KMS-11 (cell line): ENCODE data around the gene RHD.
A peak's percentile ranks its signal among the peaks of the same experiment; 100 is the strongest.
"Not testable (repeated sequence)": the region's sequence is repeated elsewhere in the genome, so short reads cannot be mapped to it uniquely, and the experiment has no call there.

ENCODE experiments used
- H2AFZ ChIP-seq: fragments of 200-600 bp; sonication (generic); 2 replicates; pipeline ENCODE4 v1.6.1; 2016; ENCODE audit warnings: antibody characterized with exemption, mixed run types, low read depth
- H3K27ac ChIP-seq: fragments of 200-600 bp; sonication (generic); 2 replicates; pipeline ENCODE4 v1.6.1; 2016; ENCODE audit warnings: mild to moderate bottlenecking, mixed run types
- H3K27me3 ChIP-seq: fragments of 200-600 bp; sonication (generic); 2 replicates; pipeline ENCODE4 v1.6.1; 2017; ENCODE audit warnings: mild to moderate bottlenecking, low read depth, mixed run types, moderate library complexity; ENCODE audit not compliant: insufficient read depth
- H3K36me3 ChIP-seq: fragments of 200-600 bp; sonication (generic); 2 replicates; pipeline ENCODE4 v1.6.1; 2017; ENCODE audit warnings: mild to moderate bottlenecking, mixed run types; ENCODE audit not compliant: insufficient read depth
- H3K4me1 ChIP-seq: fragments of 200-600 bp; sonication (generic); 2 replicates; pipeline ENCODE4 v1.6.1; 2016; ENCODE audit warnings: mild to moderate bottlenecking, low read depth, mixed run types; ENCODE audit not compliant: poor library complexity, severe bottlenecking
- H3K4me2 ChIP-seq: fragments of 200-600 bp; sonication (generic); 2 replicates; pipeline ENCODE4 v1.7.0; 2016; ENCODE audit warnings: mild to moderate bottlenecking, mixed run types
- H3K4me3 ChIP-seq: fragments of 200-600 bp; sonication (generic); IDR thresholded peaks from 2 replicates; pipeline ENCODE4 v1.6.1; 2017; ENCODE audit warnings: low read depth, low read length, mixed read lengths; ENCODE audit not compliant: insufficient read depth
- H3K79me2 ChIP-seq: fragments of 200-600 bp; sonication (generic); 2 replicates; pipeline ENCODE4 v1.6.1; 2016; ENCODE audit warnings: low read depth, mixed run types; ENCODE audit not compliant: insufficient read depth
- H3K9ac ChIP-seq: fragments of 200-600 bp; sonication (generic); 2 replicates; pipeline ENCODE4 v1.6.1; 2016; ENCODE audit warnings: mild to moderate bottlenecking, mixed run types
- H4K20me1 ChIP-seq: fragments of 200-600 bp; sonication (generic); 2 replicates; pipeline ENCODE4 v1.6.1; 2016; ENCODE audit warnings: mild to moderate bottlenecking, mixed run types; ENCODE audit not compliant: insufficient read depth
- TF ChIP-seq, protein P1 (sequence below): fragments of 200-600 bp; sonication (generic); conservative IDR thresholded peaks from 2 replicates; pipeline ENCODE4 v1.6.1; 2017; ENCODE audit warnings: low read depth, mild to moderate bottlenecking, antibody characterized with exemption, low read length, moderate library complexity, mixed read lengths

The RHD gene

DNA sequence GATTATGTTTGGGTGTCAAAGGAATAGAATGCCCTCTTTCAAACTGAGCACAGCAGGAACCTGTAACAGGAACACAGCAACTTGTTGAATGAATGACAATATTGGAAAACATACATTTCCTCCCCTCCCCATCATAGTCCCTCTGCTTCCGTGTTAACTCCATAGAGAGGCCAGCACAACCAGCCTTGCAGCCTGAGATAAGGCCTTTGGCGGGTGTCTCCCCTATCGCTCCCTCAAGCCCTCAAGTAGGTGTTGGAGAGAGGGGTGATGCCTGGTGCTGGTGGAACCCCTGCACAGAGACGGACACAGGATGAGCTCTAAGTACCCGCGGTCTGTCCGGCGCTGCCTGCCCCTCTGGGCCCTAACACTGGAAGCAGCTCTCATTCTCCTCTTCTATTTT is at the start of gene RHD:
Gene RHD (plus strand): TSS at position 272 of the 400 bp plus-strand sequence. CDS start 39 bp downstream, at position 311.
- H3K27ac ChIP-seq, H3K4me1 ChIP-seq, H3K4me2 ChIP-seq, H2AFZ ChIP-seq, H3K27me3 ChIP-seq, H3K36me3 ChIP-seq, H3K9ac ChIP-seq, H3K79me2 ChIP-seq, H4K20me1 ChIP-seq, H3K4me3 ChIP-seq: not testable (repeated sequence)

DNA sequence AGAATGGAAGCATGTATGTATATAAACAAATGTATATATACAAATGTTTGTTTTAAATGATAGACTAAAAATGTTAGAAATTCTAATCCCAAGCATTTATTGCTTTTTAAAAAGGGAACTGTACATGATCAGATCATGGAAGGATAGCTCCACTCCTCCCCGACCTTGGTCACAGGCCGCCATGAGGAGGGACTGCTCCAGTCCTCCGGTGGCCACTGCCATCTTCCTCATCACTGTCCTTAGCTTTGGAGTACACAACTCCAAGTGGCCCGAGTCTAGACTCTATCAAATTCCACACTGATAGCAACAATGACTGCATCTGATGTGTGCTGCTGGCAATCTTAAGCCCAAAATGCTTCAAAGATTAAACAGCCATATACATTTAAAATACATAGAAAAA is 49.7 kb upstream of the RHD start:
- Histone ChIP-seq H2AFZ (no peak overlapping the region), H3K27me3 (no peaks in the 10 kb centered on the region), H3K4me3 (no peak overlapping the region), H3K79me2 (no peaks in the 10 kb centered on the region), H3K9ac (no peak overlapping the region), H4K20me1 (no peaks in the 10 kb centered on the region), H3K4me2 (no peak overlapping the region), H3K36me3 (peaks cover 3% of the 10 kb centered on the region; the same call in 1 of the 2 replicates), H3K27ac (no peak overlapping the region), H3K4me1 (no peaks in the 10 kb centered on the region)
- TF ChIP-seq, protein P1, sequence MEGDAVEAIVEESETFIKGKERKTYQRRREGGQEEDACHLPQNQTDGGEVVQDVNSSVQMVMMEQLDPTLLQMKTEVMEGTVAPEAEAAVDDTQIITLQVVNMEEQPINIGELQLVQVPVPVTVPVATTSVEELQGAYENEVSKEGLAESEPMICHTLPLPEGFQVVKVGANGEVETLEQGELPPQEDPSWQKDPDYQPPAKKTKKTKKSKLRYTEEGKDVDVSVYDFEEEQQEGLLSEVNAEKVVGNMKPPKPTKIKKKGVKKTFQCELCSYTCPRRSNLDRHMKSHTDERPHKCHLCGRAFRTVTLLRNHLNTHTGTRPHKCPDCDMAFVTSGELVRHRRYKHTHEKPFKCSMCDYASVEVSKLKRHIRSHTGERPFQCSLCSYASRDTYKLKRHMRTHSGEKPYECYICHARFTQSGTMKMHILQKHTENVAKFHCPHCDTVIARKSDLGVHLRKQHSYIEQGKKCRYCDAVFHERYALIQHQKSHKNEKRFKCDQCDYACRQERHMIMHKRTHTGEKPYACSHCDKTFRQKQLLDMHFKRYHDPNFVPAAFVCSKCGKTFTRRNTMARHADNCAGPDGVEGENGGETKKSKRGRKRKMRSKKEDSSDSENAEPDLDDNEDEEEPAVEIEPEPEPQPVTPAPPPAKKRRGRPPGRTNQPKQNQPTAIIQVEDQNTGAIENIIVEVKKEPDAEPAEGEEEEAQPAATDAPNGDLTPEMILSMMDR: no peak

DNA sequence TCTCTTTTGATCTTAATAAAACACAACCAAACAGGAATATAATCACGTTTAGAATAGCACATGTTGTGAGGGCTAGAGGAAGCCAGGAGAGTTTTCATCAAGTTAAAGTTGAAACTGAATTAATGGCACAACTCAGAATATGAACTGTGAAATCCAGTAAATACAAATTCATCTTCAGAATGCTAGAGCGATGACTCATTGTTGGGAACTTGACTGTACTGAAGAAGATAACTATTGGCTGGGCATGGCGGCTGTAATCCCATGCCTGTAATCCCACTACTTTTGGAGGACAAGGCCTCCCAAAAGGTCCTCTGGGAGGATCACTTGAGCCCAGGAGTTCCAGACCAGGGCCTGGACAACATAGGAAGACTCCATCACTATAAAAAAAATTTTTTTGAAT is 48.8 kb upstream of the RHD start:
- Histone ChIP-seq H3K9ac (no peak overlapping the region), H3K27me3 (no peaks in the 10 kb centered on the region), H3K4me1 (no peaks in the 10 kb centered on the region), H3K36me3 (peaks cover 6% of the 10 kb centered on the region; the same call in 1 of the 2 replicates), H2AFZ (no peak overlapping the region), H3K4me3 (no peak overlapping the region), H4K20me1 (no peaks in the 10 kb centered on the region), H3K4me2 (no peak overlapping the region), H3K27ac (no peak overlapping the region), H3K79me2 (no peaks in the 10 kb centered on the region)
- TF ChIP-seq, protein P1: no peak

DNA sequence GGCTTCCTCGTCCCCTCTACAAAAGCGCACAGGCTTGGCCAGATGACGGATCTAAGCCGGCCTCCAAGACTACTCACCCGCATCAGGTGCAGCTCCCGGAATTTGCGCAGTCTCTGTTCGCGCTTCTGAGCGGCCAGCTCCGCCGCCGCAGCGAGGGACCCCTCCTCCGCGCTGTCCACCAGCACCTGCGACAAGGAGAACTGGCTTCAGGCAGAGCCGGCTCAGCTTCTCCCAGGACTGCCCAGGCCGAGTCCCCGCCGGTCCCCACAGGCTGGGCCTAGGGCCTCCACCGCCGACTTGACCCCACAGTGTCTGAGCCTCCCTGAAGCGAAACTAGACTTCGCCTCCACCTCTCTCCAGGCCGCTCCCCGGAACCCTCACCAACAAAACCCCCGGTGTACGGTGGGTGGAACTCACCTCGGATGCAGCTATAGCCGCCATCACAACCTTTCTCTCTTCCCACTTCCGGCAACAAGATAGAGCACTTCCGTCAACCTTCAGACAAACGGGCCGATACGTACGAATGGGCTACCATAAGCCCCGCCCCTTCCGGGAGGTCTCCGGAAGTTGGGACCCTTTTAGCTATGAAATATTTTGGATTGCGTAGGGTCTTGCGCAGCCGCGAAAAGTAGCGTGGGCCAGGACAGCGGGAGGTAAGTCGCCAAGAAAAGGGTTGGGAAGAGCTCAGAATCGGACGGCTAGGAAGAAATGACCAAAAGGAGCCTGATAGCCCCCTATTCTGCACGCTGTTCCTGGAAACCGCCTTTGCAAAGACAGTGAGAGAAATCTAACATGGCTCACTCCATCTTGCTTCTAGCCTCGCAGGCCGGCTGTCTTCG is 40.1 kb upstream of the RHD start, which contains the start of gene SYF2:
Gene SYF2 (minus strand): TSS at position 476 of the 839 bp plus-strand sequence. CDS start 35 bp downstream, at position 441.
- TF ChIP-seq, protein P1: no peak
- Histone ChIP-seq H3K4me2 (peak within 1 kb of the TSS; percentile 67), H2AFZ (peak within 1 kb of the TSS; percentile 60), H3K79me2 (peaks cover 34% of the 10 kb centered on the region; the same call in 1 of the 2 replicates), H3K4me3 (peak within 1 kb of the TSS; percentile 85), H4K20me1 (no peaks in the 10 kb centered on the region), H3K9ac (peak within 1 kb of the TSS; percentile 61), H3K36me3 (peaks cover 6% of the 10 kb centered on the region; the same call in 1 of the 2 replicates), H3K27me3 (no peaks in the 10 kb centered on the region), H3K4me1 (peaks cover 41% of the 10 kb centered on the region), H3K27ac (peak within 1 kb of the TSS; percentile 81)
